Mesendoderm (in vitro differentiated cells): ENCODE results near the gene HOXC6.

Source experiments
- DNase-seq: peaks from one replicate; pipeline ENCODE4 v3.0.0; 2013
- H2AK5ac ChIP-seq: 2 replicates; pipeline ENCODE4 v1.6.1; 2013; ENCODE audit warnings: low read length, inconsistent platforms
- H2BK120ac ChIP-seq: 2 replicates; pipeline ENCODE4 v1.6.1; 2013; ENCODE audit warnings: low read depth, mild to moderate bottlenecking, low read length, moderate library complexity, mixed read lengths
- H2BK15ac ChIP-seq: replicated peaks from 2 replicates; pipeline ENCODE4 v1.6.1; 2013; ENCODE audit warnings: low read depth, mild to moderate bottlenecking, moderate library complexity
- H2BK5ac ChIP-seq: 2 replicates; pipeline ENCODE4 v1.6.1; 2013; ENCODE audit warnings: low read length, inconsistent platforms
- H3K18ac ChIP-seq: 2 replicates; pipeline ENCODE4 v1.6.1; 2013; ENCODE audit warnings: mild to moderate bottlenecking, low read length, mixed read lengths
- H3K23ac ChIP-seq: one replicate; pipeline ENCODE4 v1.6.1; 2013; ENCODE audit warnings: low read length
- H3K27ac ChIP-seq: 2 replicates; pipeline ENCODE4 v1.5.1; 2013; ENCODE audit warnings: low read depth, mild to moderate bottlenecking, inconsistent platforms, low read length, moderate library complexity
- H3K27me3 ChIP-seq: 2 replicates; pipeline ENCODE4 v1.6.1; 2013; ENCODE audit warnings: low read length, control low read depth, mild to moderate bottlenecking, inconsistent platforms; ENCODE audit not compliant: insufficient read depth, poor library complexity
- H3K36me3 ChIP-seq: 2 replicates; pipeline ENCODE4 v1.6.1; 2013; ENCODE audit warnings: low read length, inconsistent platforms; ENCODE audit not compliant: control insufficient read depth, insufficient read depth
- H3K4ac ChIP-seq: one replicate; pipeline ENCODE4 v1.6.1; 2013; ENCODE audit warnings: low read depth, mild to moderate bottlenecking, low read length, moderate library complexity
- H3K4me1 ChIP-seq: 2 replicates; pipeline ENCODE4 v1.6.1; 2013; ENCODE audit warnings: low read depth, low read length, inconsistent platforms; ENCODE audit not compliant: control insufficient read depth
- H3K4me2 ChIP-seq: 2 replicates; pipeline ENCODE4 v1.6.1; 2013; ENCODE audit warnings: low read length
- H3K4me3 ChIP-seq: 2 replicates; pipeline ENCODE4 v1.5.1; 2013; ENCODE audit warnings: mild to moderate bottlenecking, low read length
- H3K56ac ChIP-seq: one replicate; pipeline ENCODE4 v1.6.1; 2013; ENCODE audit warnings: low read length
- H3K79me1 ChIP-seq: 2 replicates; pipeline ENCODE4 v1.6.1; 2013; ENCODE audit warnings: low read length, inconsistent platforms
- H3K79me2 ChIP-seq: 2 replicates; pipeline ENCODE4 v1.6.1; 2013; ENCODE audit warnings: mild to moderate bottlenecking, low read length; ENCODE audit not compliant: control insufficient read depth, insufficient read depth
- H3K9ac ChIP-seq: 2 replicates; pipeline ENCODE4 v1.6.1; 2013; ENCODE audit warnings: low read length, inconsistent platforms
- H4K5ac ChIP-seq: one replicate; pipeline ENCODE4 v1.6.1; 2013; ENCODE audit warnings: low read length
- H4K8ac ChIP-seq: one replicate; pipeline ENCODE4 v1.6.1; 2013; ENCODE audit warnings: low read depth, mild to moderate bottlenecking, control low read depth, low read length, moderate library complexity
- WGBS: extraction: QIAGEN DNeasy Blood & Tissue Kit; methylation state at CpG from one replicate; pipeline ENCODE4 v1.1.7; 2013; ENCODE audit warnings: low lambda C conversion rate, missing lambda C conversion rate; ENCODE audit not compliant: insufficient coverage; ENCODE audit errors: extremely low coverage; 5-methylcytosine and 5-hydroxymethylcytosine counted together

Gene HOXC6

GRCh38 chr12:54012631-54013409 lies 15.4 kb upstream of the HOXC6 start:
- Histone ChIP-seq H3K23ac (no peak overlapping the region), H3K36me3 (no peaks in the 10 kb centered on the region), H2AK5ac (no peak overlapping the region), H3K79me2 (no peaks in the 10 kb centered on the region), H3K4me2 (no peak overlapping the region), H2BK120ac (no peak overlapping the region), H3K56ac (no peak overlapping the region), H3K18ac (no peak overlapping the region), H3K79me1 (no peaks in the 10 kb centered on the region), H4K5ac (no peak overlapping the region), H3K4ac (no peak overlapping the region), H2BK5ac (no peak overlapping the region), H3K9ac (no peak overlapping the region), H2BK15ac (no peak overlapping the region), H4K8ac (no peak overlapping the region), H3K27me3 (peaks cover 83% of the 10 kb centered on the region), H3K27ac (no peak overlapping the region), H3K4me1 (no peaks in the 10 kb centered on the region), H3K4me3 (no peak overlapping the region)
- WGBS, result no CpG with 5 or more reads among the region's 6 CpGs
- DNase-seq, result no peak

DNA sequence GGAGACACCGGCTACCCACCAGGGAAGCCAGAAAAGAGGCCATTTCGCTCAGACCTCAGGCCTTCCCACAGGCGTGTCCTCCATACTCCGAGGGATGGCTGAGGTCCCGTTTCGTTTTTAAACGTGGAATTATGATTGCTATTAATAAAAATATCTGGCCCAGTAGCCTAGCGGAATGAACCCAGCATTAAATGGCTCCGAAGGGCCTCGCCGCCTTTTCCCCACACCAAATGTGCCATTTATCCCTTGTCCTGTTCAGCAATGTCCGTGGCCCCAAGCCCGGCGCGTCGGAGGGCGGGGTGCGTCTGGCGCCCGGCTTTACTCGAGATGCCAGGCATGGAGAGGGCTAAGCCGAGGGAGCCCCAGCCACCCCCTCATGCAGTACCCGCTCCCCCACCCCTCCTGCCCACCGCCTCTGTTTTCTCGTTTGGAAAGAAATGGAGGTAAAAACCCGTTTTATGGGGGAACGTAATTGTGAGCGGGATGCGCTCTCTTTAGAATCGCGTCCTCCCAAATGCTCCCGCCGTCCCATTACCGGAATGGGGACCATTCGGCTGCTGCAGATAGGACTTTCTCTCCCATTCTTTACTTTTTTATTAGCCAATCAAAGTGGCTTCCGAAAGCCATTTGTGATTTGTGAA lies 13.7 kb upstream of the HOXC6 start:
- WGBS, result no CpG with 5 or more reads among the region's 36 CpGs
- no peak overlapping the region for H4K5ac ChIP-seq

DNA sequence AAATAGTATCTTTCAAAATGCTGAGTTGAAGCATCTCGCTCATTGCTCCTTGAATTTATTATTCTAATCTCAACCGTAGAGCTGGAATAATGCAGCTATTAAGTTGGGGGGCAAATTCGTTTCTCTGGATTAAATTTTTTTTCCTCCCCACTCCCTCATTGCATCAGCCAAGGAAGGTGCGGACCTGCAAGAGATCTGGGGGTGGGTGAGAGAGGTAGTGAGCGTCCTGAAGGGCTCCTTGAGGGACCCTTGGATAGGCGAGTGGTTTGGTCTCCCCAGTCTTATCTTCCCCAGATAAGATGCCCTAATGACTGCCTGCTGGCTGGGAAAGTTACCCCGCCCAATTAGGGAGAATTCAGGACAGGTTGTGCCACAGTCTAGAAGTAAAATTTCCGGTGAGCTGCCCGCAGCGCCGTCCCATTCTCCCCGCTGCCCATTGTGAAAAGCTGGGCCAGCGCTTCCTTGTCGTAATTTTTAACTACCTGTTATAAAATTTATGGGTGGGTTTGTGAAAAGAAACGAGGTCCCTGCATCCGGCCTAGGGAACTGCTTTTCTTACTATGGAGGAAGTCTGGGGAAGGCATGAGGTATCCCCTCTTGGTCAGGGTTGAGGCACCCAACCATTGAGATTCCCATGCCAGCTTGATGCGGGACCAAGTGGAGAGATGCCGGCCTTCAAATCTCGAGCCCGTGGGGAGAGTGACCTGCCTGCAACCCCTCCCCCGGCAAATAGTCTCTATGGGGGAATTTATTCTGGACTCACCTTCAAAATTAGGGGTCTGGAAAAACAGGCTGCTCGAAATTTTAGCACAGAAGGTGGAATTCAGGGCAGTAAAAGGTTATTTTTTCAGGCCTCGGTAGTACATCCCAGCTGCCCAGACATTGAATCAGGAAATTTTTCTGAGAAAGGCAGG lies 13.0 kb upstream of the HOXC6 start:
- no peak overlapping the region for H3K9ac ChIP-seq
- no peak overlapping the region for H2BK120ac ChIP-seq
- no peak overlapping the region for H3K4ac ChIP-seq
- DNase-seq, result no peak
- no peak overlapping the region for H2AK5ac ChIP-seq
- no peak overlapping the region for H3K23ac ChIP-seq
- H3K4me2 ChIP-seq, result no peak overlapping the region
- H2BK5ac ChIP-seq, result no peak overlapping the region
- no peak overlapping the region for H3K18ac ChIP-seq
- no peak overlapping the region for H3K4me3 ChIP-seq
- no peak overlapping the region for H2BK15ac ChIP-seq
- no CpG with 5 or more reads among the region's 23 CpGs for WGBS
- peaks cover 2% of the 10 kb centered on the region for H3K4me1 ChIP-seq
- H4K8ac ChIP-seq, result no peak overlapping the region
- no peaks in the 10 kb centered on the region for H3K79me2 ChIP-seq
- no peaks in the 10 kb centered on the region for H3K79me1 ChIP-seq
- H3K36me3 ChIP-seq, result no peaks in the 10 kb centered on the region
- H3K27me3 ChIP-seq, result peaks cover 77% of the 10 kb centered on the region
- no peak overlapping the region for H4K5ac ChIP-seq
- H3K27ac ChIP-seq, result no peak overlapping the region
- H3K56ac ChIP-seq, result no peak overlapping the region

More for the DNA sequence above, 13.7 kb upstream of the HOXC6 start:
- Histone ChIP-seq H3K18ac (no peak overlapping the region), H3K4me1 (peaks cover 2% of the 10 kb centered on the region), H2BK120ac (no peak overlapping the region), H3K79me1 (no peaks in the 10 kb centered on the region), H3K79me2 (no peaks in the 10 kb centered on the region), H3K4ac (no peak overlapping the region), H3K56ac (no peak overlapping the region), H3K23ac (no peak overlapping the region), H3K27me3 (peaks cover 77% of the 10 kb centered on the region), H3K4me3 (no peak overlapping the region), H2BK5ac (no peak overlapping the region), H4K8ac (no peak overlapping the region), H2AK5ac (no peak overlapping the region), H3K4me2 (no peak overlapping the region), H3K27ac (no peak overlapping the region), H2BK15ac (no peak overlapping the region), H3K36me3 (no peaks in the 10 kb centered on the region), H3K9ac (no peak overlapping the region)
- DNase-seq, result no peak

DNA sequence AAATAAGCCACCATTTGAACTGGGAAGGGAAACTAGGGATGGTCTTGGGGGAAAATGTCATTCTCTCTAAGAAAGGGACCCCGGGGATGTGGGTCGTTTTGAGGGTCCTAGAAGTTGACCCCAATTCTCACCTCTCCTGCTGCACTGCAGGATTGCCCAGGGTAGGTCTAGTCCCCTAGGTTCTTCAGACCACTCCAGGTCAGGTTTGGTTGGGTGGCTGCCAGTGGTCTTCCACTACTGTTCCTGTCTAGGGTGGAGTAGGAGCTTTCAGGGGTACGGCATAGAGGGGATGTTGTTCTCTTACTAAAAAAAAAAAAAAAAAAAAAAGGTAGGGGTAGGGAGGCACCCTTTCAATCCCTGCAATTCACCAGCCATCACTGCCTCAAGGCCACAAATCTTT lies 12.2 kb upstream of the HOXC6 start:
- H3K9ac ChIP-seq, result no peak overlapping the region
- no peak overlapping the region for H3K4me3 ChIP-seq
- DNase-seq, result no peak
- H4K8ac ChIP-seq, result no peak overlapping the region
- H3K27ac ChIP-seq, result no peak overlapping the region
- no peak overlapping the region for H3K56ac ChIP-seq
- no peak overlapping the region for H3K4me2 ChIP-seq
- H2AK5ac ChIP-seq, result no peak overlapping the region
- no peak overlapping the region for H2BK120ac ChIP-seq
- no peak overlapping the region for H4K5ac ChIP-seq
- H3K27me3 ChIP-seq, result peaks cover 77% of the 10 kb centered on the region
- no peaks in the 10 kb centered on the region for H3K36me3 ChIP-seq
- H2BK5ac ChIP-seq, result no peak overlapping the region
- no peaks in the 10 kb centered on the region for H3K79me1 ChIP-seq
- no peaks in the 10 kb centered on the region for H3K79me2 ChIP-seq
- WGBS, result no CpG with 5 or more reads among the region's 3 CpGs
- H3K18ac ChIP-seq, result no peak overlapping the region
- H3K4ac ChIP-seq, result no peak overlapping the region
- H3K23ac ChIP-seq, result no peak overlapping the region
- H2BK15ac ChIP-seq, result no peak overlapping the region
- H3K4me1 ChIP-seq, result peaks cover 2% of the 10 kb centered on the region

DNA sequence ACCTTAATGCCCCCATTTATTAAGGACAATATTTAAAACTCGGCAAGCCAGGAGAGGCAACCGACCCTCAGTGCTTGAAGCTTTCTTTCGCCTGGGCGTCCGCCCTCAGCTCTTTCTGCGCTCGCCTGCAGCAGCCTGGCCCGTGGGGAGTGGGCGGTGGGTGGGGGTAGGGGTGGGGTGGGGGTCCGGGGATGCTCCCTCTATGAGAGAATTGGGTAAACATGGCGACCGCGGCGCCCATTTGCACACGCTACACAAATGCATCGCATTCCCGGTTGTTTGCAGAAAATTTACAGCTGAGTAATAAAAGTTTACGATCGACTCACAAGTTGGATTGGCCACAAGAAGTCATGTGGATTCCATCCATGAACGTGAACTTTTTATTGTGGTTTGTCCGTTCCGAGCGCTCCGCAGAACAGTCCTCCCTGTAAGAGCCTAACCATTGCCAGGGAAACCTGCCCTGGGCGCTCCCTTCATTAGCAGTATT lies 11.7 kb upstream of the HOXC6 start:
- H3K18ac ChIP-seq, result no peak overlapping the region
- no peak overlapping the region for H3K4me3 ChIP-seq
- no peaks in the 10 kb centered on the region for H3K36me3 ChIP-seq
- H4K5ac ChIP-seq, result no peak overlapping the region
- peaks cover 2% of the 10 kb centered on the region for H3K4me1 ChIP-seq
- H3K27ac ChIP-seq, result no peak overlapping the region
- no peak overlapping the region for H2BK5ac ChIP-seq
- H3K23ac ChIP-seq, result no peak overlapping the region
- H3K56ac ChIP-seq, result no peak overlapping the region
- no peaks in the 10 kb centered on the region for H3K79me2 ChIP-seq
- no peak overlapping the region for H4K8ac ChIP-seq
- H3K4ac ChIP-seq, result no peak overlapping the region
- H2BK15ac ChIP-seq, result no peak overlapping the region
- DNase-seq, result no peak
- no peaks in the 10 kb centered on the region for H3K79me1 ChIP-seq
- no CpG with 5 or more reads among the region's 25 CpGs for WGBS
- H3K4me2 ChIP-seq, result no peak overlapping the region
- H3K27me3 ChIP-seq, result peaks cover 77% of the 10 kb centered on the region
- H2AK5ac ChIP-seq, result no peak overlapping the region
- H3K9ac ChIP-seq, result no peak overlapping the region
- H2BK120ac ChIP-seq, result no peak overlapping the region
